Neural crest cell (in vitro differentiated cells): ENCODE measurements around the gene GNAQ. TPM values are rescaled to one million over a fixed set of nuclear protein-coding genes. Genes with fewer than 3 reads are reported as not detected.

Experiments
- DNase-seq: peaks from one replicate; pipeline ENCODE4 v3.0.0; 2021; ENCODE audit warnings: low read depth, mixed read lengths, low spot score
- H3K27ac Mint-ChIP-seq: one replicate; pipeline ENCODE4 v1.8.0; 2021; ENCODE audit warnings: mild to moderate bottlenecking, mixed read lengths; ENCODE audit not compliant: unreplicated experiment
- H3K27me3 Mint-ChIP-seq: 2 replicates; pipeline ENCODE4 v1.8.0; 2021; ENCODE audit warnings: low read depth, mild to moderate bottlenecking, mixed read lengths
- H3K36me3 Mint-ChIP-seq: 2 replicates; pipeline ENCODE4 v1.8.0; 2021; ENCODE audit warnings: low read depth, mild to moderate bottlenecking, mixed read lengths
- H3K4me1 Mint-ChIP-seq: 2 replicates; pipeline ENCODE4 v1.8.0; 2021; ENCODE audit warnings: mixed read lengths
- H3K4me3 Mint-ChIP-seq: one replicate; pipeline ENCODE4 v1.8.0; 2021; ENCODE audit warnings: mild to moderate bottlenecking, mixed read lengths
- H3K9me3 Mint-ChIP-seq: 2 replicates; pipeline ENCODE4 v1.8.0; 2021; ENCODE audit warnings: mixed read lengths
- total RNA-seq: library from RNA; stranded (reverse); gene quantifications from 2 replicates; pipeline ENCODE4 v1.2.1, GENCODE V29; 2021
- TF ChIP-seq, protein P1 (sequence below): fragments of 200-600 bp; sonication (generic); conservative IDR thresholded peaks from 2 replicates; pipeline ENCODE4 v1.5.0; 2021; ENCODE audit warnings: antibody characterized with exemption, mild to moderate bottlenecking

GNAQ gene
- total RNA-seq, 1 donor from 2014 or later = 53.3 TPM

DNA sequence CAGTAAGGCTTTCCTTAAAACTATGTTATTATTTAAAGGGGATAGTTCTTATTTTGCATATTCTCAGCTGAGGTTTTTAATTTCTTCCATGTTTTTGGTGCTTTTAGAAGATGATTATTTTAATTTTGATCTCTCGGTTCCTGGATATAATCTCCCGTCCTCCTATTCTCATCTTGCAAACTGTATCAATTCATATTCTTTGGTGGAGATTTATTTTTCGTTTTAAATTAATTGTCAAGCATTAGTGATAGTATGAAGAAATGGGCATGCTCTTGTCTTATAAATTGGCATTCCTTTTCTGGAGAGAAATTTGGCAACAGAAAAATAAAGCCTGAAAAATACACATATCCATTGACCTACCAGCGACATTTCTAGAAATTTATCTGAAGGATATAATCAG lies 15.5 kb upstream of the GNAQ start:
- H3K27me3 Mint-ChIP-seq = peaks cover 2% of the 10 kb centered on the region
- no peak overlapping the region for H3K27ac Mint-ChIP-seq
- no peak for DNase-seq
- TF ChIP-seq, protein P1, sequence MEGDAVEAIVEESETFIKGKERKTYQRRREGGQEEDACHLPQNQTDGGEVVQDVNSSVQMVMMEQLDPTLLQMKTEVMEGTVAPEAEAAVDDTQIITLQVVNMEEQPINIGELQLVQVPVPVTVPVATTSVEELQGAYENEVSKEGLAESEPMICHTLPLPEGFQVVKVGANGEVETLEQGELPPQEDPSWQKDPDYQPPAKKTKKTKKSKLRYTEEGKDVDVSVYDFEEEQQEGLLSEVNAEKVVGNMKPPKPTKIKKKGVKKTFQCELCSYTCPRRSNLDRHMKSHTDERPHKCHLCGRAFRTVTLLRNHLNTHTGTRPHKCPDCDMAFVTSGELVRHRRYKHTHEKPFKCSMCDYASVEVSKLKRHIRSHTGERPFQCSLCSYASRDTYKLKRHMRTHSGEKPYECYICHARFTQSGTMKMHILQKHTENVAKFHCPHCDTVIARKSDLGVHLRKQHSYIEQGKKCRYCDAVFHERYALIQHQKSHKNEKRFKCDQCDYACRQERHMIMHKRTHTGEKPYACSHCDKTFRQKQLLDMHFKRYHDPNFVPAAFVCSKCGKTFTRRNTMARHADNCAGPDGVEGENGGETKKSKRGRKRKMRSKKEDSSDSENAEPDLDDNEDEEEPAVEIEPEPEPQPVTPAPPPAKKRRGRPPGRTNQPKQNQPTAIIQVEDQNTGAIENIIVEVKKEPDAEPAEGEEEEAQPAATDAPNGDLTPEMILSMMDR = no peak
- H3K9me3 Mint-ChIP-seq = no peaks in the 10 kb centered on the region
- H3K36me3 Mint-ChIP-seq = no peaks in the 10 kb centered on the region
- no peaks in the 10 kb centered on the region for H3K4me1 Mint-ChIP-seq
- H3K4me3 Mint-ChIP-seq = no peak overlapping the region

DNA sequence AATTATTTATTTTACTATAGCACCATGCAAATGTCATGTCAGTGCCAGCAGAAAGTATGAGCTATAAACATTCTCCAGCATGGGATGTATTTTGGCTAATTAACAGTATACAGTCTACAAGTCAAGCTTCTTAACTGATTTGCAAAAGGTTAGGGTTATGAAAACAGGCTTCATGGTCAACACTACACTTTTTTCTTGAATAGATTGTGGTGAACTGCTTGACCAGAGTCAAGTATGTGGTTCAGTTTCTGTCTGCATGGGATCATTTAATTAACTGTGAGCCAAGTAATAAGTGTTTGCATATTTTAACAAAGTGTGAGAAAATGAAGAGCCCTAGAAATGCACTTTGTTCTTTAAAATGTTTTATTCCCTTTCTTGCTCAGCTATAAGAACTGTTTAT lies 14.5 kb upstream of the GNAQ start:
- Mint-ChIP-seq H3K4me1 (no peaks in the 10 kb centered on the region), H3K36me3 (no peaks in the 10 kb centered on the region), H3K9me3 (no peaks in the 10 kb centered on the region)

DNA sequence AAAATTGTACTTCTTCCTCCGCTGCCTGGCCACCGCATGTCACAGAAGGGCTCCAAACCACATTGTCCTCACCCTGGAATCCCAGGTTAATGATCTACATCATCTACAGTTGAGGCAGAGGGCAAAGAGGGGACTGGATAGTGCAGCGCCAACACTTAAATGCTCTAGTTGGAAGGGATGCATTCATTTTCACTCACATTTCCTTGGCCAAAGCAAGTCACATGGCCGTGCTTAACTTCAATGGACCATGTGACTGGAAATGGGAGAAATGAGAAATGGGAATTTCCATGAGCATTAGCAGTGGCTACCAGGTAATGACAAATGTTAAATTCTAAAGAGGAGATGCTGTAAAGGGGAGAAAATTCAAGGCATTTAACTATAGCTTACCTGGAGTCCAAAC lies 13.3 kb upstream of the GNAQ start:
- H3K36me3 Mint-ChIP-seq = no peaks in the 10 kb centered on the region
- H3K27me3 Mint-ChIP-seq = peaks cover 2% of the 10 kb centered on the region
- H3K4me3 Mint-ChIP-seq = no peak overlapping the region
- no peaks in the 10 kb centered on the region for H3K9me3 Mint-ChIP-seq
- TF ChIP-seq, protein P1 = no peak
- no peak overlapping the region for H3K27ac Mint-ChIP-seq
- no peaks in the 10 kb centered on the region for H3K4me1 Mint-ChIP-seq
- DNase-seq = no peak

More for the DNA sequence above, 14.5 kb upstream of the GNAQ start:
- no peak overlapping the region for H3K27ac Mint-ChIP-seq
- no peak for DNase-seq
- peaks cover 2% of the 10 kb centered on the region for H3K27me3 Mint-ChIP-seq
- H3K4me3 Mint-ChIP-seq = no peak overlapping the region
- TF ChIP-seq, protein P1 = no peak

DNA sequence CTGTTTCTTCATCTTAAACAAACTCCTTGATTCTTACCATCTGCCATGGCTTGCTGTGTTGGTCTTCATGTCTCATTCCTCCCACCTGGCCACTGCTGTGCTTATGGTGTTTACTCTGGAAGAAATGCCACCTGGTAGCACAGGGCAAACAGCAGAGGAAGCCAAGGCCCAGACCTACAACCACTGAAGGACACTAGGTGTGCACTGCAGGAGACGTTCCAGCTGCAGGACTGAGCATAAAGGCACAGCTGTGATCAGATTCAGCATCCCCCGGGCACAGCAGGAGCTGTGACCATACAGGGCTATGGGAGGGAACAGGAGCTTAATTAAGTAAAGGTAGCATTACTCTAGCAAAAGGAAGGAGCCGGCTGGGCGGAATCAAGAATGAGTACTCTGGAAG lies 12.6 kb upstream of the GNAQ start:
- no peaks in the 10 kb centered on the region for H3K4me1 Mint-ChIP-seq
- H3K4me3 Mint-ChIP-seq = no peak overlapping the region
- no peaks in the 10 kb centered on the region for H3K36me3 Mint-ChIP-seq
- no peak for DNase-seq
- no peaks in the 10 kb centered on the region for H3K9me3 Mint-ChIP-seq
- H3K27me3 Mint-ChIP-seq = peaks cover 2% of the 10 kb centered on the region
- no peak overlapping the region for H3K27ac Mint-ChIP-seq
- TF ChIP-seq, protein P1 = no peak

DNA sequence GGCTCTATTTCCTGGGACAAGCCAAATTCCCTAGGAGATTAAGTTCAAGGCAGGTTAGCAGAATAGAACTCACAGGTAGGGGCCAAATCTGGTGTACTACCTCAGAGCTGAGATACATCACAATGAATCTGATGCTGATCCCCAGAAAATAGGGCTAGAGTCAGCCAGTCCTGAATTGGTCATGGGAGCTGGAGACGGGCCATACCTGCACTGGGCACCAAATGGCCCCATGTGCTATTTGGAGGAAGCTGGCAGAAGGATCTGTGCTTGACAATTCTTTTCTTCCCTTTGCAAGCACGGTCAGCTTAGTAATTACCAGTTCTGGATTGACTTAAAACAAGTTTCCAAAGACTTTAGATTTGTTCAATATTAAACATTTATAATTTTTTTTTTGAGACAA lies 10.4 kb upstream of the GNAQ start:
- Mint-ChIP-seq H3K4me3 (no peak overlapping the region), H3K36me3 (no peaks in the 10 kb centered on the region), H3K4me1 (no peaks in the 10 kb centered on the region), H3K27me3 (no peaks in the 10 kb centered on the region), H3K9me3 (no peaks in the 10 kb centered on the region), H3K27ac (no peak overlapping the region)
- TF ChIP-seq, protein P1 = no peak
- no peak for DNase-seq

DNA sequence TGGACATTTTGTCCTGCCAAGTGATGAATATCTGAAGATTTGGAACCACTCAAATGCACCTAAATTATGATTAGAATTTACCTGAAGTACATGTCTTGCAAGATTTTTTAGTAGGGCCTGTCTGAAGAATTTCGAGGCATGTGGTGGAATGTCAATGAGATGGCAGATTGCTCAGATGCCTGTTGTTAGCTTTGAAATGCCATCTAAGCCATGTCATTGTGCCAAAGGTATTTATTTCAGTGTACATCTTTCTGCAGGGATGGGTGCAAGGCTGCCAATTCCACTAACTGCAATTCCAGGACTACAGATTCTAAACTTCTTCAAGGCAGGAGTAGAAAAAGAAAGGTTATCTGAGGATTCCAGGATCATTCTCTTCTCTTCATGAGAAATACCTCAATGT lies 9.1 kb upstream of the GNAQ start:
- TF ChIP-seq, protein P1 = no peak
- no peaks in the 10 kb centered on the region for H3K4me1 Mint-ChIP-seq
- no peak for DNase-seq
- no peaks in the 10 kb centered on the region for H3K36me3 Mint-ChIP-seq
- no peak overlapping the region for H3K27ac Mint-ChIP-seq
- H3K27me3 Mint-ChIP-seq = no peaks in the 10 kb centered on the region
- no peak overlapping the region for H3K4me3 Mint-ChIP-seq
- no peaks in the 10 kb centered on the region for H3K9me3 Mint-ChIP-seq
